Muscle layer of duodenum (tissue), 2 donors: ENCODE results near the gene AFAP1L1.

Experiments
- H3K27ac ChIP-seq: one replicate; pipeline ENCODE4 v1.7.0; 2013; ENCODE audit warnings: mild to moderate bottlenecking, low read length
- H3K27me3 ChIP-seq: one replicate; pipeline ENCODE4 v1.7.0; 2013; ENCODE audit warnings: low read depth, mild to moderate bottlenecking, control low read depth, low read length
- H3K36me3 ChIP-seq, 2 donors: one replicate each; pipeline ENCODE4 v1.7.0; 2013; ENCODE audit warnings: low read length in 2 of 2, control low read depth in 1 of 2, mild to moderate bottlenecking in 1 of 2; ENCODE audit not compliant: insufficient read depth in 2 of 2, control insufficient read depth in 1 of 2
- H3K4me1 ChIP-seq, 2 donors: one replicate each; pipeline ENCODE4 v1.7.0; 2013; ENCODE audit warnings: low read length in 2 of 2, mild to moderate bottlenecking in 2 of 2, control low read depth in 1 of 2, moderate library complexity in 1 of 2; ENCODE audit not compliant: insufficient read depth in 2 of 2, control insufficient read depth in 1 of 2
- H3K4me3 ChIP-seq, 2 donors: one replicate each; pipeline ENCODE4 v1.7.0; 2013; ENCODE audit warnings: low read length in 2 of 2, low read depth in 1 of 2, mild to moderate bottlenecking in 1 of 2
- H3K9me3 ChIP-seq, 2 donors: one replicate each; pipeline ENCODE4 v1.7.0; 2013; ENCODE audit warnings: low read length in 2 of 2, control low read depth in 1 of 2, mild to moderate bottlenecking in 1 of 2; ENCODE audit not compliant: control insufficient read depth in 1 of 2
- donor health status: healthy.

Gene AFAP1L1

GRCh38 chr5:149367249-149367971 lies 95.8 kb downstream of the AFAP1L1 start:
- peaks cover 4 to 24% of the 10 kb centered on the region in 2 donors for H3K4me1 ChIP-seq
- H3K36me3 ChIP-seq: no peaks in the 10 kb centered on the region
- no peaks in the 10 kb centered on the region for H3K9me3 ChIP-seq
- no peak overlapping the region for H3K4me3 ChIP-seq
- no peaks in the 10 kb centered on the region for H3K27me3 ChIP-seq
- H3K27ac ChIP-seq: no peak overlapping the region

DNA sequence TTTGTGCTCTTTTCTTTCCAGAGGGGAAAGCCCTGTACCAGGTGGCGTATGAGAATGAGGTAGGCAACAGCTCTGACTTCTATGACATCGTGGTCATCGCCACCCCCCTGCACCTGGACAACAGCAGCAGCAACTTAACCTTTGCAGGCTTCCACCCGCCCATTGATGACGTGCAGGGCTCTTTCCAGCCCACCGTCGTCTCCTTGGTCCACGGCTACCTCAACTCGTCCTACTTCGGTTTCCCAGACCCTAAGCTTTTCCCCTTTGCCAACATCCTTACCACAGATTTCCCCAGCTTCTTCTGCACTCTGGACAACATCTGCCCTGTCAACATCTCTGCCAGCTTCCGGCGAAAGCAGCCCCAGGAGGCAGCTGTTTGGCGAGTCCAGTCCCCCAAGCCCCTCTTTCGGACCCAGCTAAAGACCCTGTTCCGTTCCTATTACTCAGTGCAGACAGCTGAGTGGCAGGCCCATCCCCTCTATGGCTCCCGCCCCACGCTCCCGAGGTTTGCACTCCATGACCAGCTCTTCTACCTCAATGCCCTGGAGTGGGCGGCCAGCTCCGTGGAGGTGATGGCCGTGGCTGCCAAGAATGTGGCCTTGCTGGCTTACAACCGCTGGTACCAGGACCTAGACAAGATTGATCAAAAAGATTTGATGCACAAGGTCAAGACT lies 96.5 kb downstream of the AFAP1L1 start:
- H3K9me3 ChIP-seq: no peaks in the 10 kb centered on the region
- H3K27me3 ChIP-seq: no peaks in the 10 kb centered on the region
- H3K4me3 ChIP-seq: no peak overlapping the region
- H3K4me1 ChIP-seq: peaks cover 4 to 30% of the 10 kb centered on the region in 2 donors
- H3K36me3 ChIP-seq: no peaks in the 10 kb centered on the region
- no peak overlapping the region for H3K27ac ChIP-seq

DNA sequence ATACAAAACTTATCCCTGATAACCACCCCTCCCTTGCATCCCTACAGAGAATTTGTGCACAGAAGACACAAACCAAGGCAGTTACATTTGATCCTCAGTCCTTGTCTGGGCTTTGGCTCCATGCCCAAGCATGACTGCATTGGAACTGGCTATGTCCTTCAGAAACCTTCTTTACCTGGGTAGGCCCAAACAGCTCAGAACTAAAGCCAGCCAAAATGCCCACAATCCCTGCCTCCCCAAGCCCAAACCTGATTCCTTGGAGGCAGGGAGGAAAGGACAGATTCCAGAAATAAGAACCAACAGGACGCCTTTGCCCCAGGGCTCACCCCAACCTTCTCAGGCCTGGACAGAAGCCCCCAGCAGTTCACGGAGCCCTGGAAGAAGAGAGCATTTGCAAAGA lies 99.2 kb downstream of the AFAP1L1 start:
- Histone ChIP-seq H3K4me1 (peaks cover 4 to 30% of the 10 kb centered on the region in 2 donors), H3K9me3 (no peaks in the 10 kb centered on the region), H3K4me3 (no peak overlapping the region), H3K27ac (no peak overlapping the region), H3K36me3 (no peaks in the 10 kb centered on the region), H3K27me3 (no peaks in the 10 kb centered on the region)

GRCh38 chr5:149371296-149371962 lies 99.8 kb downstream of the AFAP1L1 start:
- H3K9me3 ChIP-seq: no peaks in the 10 kb centered on the region
- no peaks in the 10 kb centered on the region for H3K27me3 ChIP-seq
- peaks cover 4 to 30% of the 10 kb centered on the region in 2 donors for H3K4me1 ChIP-seq
- no peaks in the 10 kb centered on the region for H3K36me3 ChIP-seq
- no peak overlapping the region for H3K4me3 ChIP-seq
- no peak overlapping the region for H3K27ac ChIP-seq

DNA sequence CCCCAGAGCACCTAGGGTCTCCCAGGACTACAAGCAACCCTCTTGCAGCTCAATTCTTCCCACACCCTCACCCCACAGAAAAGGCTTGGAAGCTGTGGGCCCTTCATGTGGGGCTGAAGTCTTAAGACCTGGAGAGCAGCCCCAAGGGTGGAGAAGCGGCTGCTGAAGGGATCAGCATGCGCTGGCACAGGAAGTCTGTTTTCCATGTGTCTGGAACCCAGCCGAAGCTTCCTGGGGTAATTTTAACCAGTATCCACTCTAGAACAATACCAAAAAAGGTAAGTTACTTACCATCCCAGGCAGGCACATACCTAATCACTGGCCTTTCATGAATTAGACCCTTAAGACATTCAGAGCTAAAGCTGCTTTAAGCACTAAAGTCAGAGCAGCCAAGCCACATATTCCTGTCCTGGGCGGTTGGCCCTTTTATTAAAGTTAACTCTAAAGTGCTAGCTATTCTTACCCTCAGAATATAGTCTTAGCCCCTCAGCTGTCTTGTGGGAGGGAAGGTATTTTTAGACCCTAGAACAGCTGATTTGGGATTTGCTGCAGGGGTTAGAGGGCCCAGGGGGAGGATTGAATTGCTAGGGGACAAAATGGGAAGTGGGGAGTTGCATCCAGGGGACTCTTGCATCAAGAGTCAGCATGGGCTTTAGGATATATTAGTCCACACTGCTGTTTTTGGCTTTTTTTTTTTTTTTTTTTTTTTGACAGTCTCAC lies 100.6 kb downstream of the AFAP1L1 start:
- Histone ChIP-seq H3K4me3 (no peak overlapping the region), H3K9me3 (no peaks in the 10 kb centered on the region), H3K36me3 (no peaks in the 10 kb centered on the region), H3K27ac (no peak overlapping the region), H3K4me1 (peaks cover 4 to 29% of the 10 kb centered on the region in 2 donors), H3K27me3 (no peaks in the 10 kb centered on the region)

- Histone ChIP-seq H3K4me3 (no peak overlapping the region), H3K36me3 (no peaks in the 10 kb centered on the region), H3K4me1 (peaks cover 4 to 26% of the 10 kb centered on the region in 2 donors), H3K27me3 (no peaks in the 10 kb centered on the region), H3K9me3 (no peaks in the 10 kb centered on the region), H3K27ac (no peak overlapping the region)
Measured at GRCh38 chr5:149372932-149373331, 101.3 kb downstream of the AFAP1L1 start.

- Histone ChIP-seq H3K9me3 (no peaks in the 10 kb centered on the region), H3K4me3 (no peak overlapping the region), H3K4me1 (peaks cover 4 to 39% of the 10 kb centered on the region in 2 donors), H3K36me3 (no peaks in the 10 kb centered on the region), H3K27ac (no peak overlapping the region), H3K27me3 (no peaks in the 10 kb centered on the region)
Measured at GRCh38 chr5:149374303-149374702, 102.6 kb downstream of the AFAP1L1 start.

DNA sequence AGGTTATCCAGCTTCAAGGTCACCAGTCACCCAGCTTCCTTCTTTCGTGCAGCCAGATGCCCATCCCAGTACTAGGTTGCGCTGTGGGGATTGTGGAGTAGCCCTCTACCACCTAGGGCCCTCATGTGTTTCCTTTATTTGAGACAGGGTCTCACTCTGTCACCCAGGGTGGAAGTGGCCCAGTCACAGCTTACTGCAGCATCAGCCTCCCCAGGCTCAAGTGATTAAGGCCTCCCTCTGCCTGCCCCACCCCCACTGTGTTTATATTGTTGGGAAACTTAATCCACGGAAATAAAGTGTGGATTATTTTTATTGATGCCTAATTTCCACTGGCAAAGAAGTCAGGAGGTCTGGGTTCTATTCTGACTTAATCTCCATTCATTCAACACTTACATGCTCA lies 103.1 kb downstream of the AFAP1L1 start:
- H3K27ac ChIP-seq: no peak overlapping the region
- H3K36me3 ChIP-seq: no peaks in the 10 kb centered on the region
- H3K4me3 ChIP-seq: no peak overlapping the region
- H3K9me3 ChIP-seq: no peaks in the 10 kb centered on the region
- peaks cover 4 to 44% of the 10 kb centered on the region in 2 donors for H3K4me1 ChIP-seq
- no peaks in the 10 kb centered on the region for H3K27me3 ChIP-seq

DNA sequence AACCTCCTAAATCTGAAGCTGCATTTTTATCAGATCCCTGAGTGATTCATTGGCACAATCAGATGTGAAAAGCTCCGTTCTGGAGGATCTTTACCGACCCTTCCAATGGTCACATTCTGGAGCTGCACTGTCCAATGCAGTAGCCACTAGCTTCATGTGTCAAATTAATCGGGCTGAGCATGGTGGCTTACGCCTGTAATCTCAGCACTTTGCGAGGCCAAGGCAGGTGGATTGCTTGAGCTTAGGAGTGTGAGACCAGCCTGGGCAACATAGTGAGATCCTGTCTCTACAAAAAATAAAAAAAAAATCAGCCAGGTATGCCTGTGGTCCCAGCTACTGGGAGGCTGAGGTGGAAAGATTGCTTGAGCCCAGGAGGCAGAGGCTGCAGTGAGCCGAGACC lies 103.8 kb downstream of the AFAP1L1 start:
- no peaks in the 10 kb centered on the region for H3K9me3 ChIP-seq
- H3K27ac ChIP-seq: no peak overlapping the region
- H3K27me3 ChIP-seq: no peaks in the 10 kb centered on the region
- no peaks in the 10 kb centered on the region for H3K36me3 ChIP-seq
- no peak overlapping the region for H3K4me3 ChIP-seq
- H3K4me1 ChIP-seq: peaks cover 4 to 46% of the 10 kb centered on the region in 2 donors

DNA sequence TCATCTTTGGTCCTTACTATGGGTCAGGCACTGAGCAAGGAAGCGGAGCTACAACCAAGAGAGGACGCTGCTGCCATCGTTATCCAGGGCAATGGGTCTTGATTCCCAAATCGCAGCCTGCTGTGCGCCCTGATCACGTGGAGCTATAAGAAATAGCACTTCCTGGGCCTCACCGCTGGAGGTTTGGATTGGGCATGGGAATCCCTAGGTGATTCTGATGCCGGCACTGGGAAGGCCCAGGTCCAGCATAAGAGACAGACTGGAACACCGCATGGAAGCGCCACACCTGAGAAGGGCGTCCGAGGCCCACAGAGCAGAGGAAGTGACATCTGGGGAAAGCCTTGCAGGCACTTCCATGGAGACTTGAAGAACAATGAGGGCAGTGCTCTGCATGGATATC lies 104.4 kb downstream of the AFAP1L1 start:
- peaks cover under 1 to 43% of the 10 kb centered on the region in 2 donors for H3K4me1 ChIP-seq
- no peak overlapping the region for H3K27ac ChIP-seq

More for the DNA sequence above, 104.4 kb downstream of the AFAP1L1 start:
- Histone ChIP-seq H3K4me3 (no peak overlapping the region), H3K36me3 (no peaks in the 10 kb centered on the region), H3K9me3 (no peaks in the 10 kb centered on the region), H3K27me3 (no peaks in the 10 kb centered on the region)
